IPS-18c (cell line): ENCODE measurements around the gene OR4X1.
"Not testable (repeated sequence)": the region's sequence is repeated elsewhere in the genome, so short reads cannot be mapped to it uniquely, and the experiment has no call there.

Source experiments
- H3K4me3 ChIP-seq: 2 replicates; pipeline ENCODE4 v1.7.0; 2013; ENCODE audit warnings: low read depth, mild to moderate bottlenecking, low read length, moderate library complexity; ENCODE audit not compliant: insufficient read depth
- H3K9me3 ChIP-seq: one replicate; pipeline ENCODE4 v1.6.1; 2013; ENCODE audit warnings: mild to moderate bottlenecking, low read length, moderate library complexity; ENCODE audit not compliant: control insufficient read depth, insufficient read depth

OR4X1 gene

GRCh38 chr11:48263423-48263911 lies at the start of gene OR4X1:
Gene OR4X1, plus strand, starts transcription at chr11:48263861. Its CDS starts 0 bp downstream, at chr11:48263861.
- H3K9me3 ChIP-seq, result peaks cover 6% of the 10 kb centered on the region

DNA sequence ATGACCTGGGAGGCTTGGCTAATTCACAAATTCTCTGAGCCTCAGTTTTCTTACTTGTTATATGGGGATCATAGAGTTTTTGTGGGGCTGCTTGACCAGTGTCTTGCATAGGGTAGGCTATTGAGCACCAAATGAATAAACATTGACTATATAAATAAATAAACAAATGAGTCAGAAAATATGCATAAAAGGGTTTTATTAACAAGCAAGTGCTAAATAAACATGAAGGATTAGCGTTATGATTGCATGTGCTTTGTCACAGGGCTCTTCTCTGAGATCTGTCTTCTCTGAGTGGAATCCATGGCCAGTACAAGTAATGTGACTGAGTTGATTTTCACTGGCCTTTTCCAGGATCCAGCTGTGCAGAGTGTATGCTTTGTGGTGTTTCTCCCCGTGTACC lies 47.2 kb upstream of the OR4X1 start, which contains the start of gene OR4B1:
Gene OR4B1, plus strand, starts transcription at position 301 of the 400 bp plus-strand sequence. Its CDS starts 0 bp downstream, at position 301.
- no peak within 1 kb of the TSS; the same call in 1 of the 2 replicates for H3K4me3 ChIP-seq
- H3K9me3 ChIP-seq, result peaks cover 19% of the 10 kb centered on the region

More at GRCh38 chr11:48263423-48263911, at the start of gene OR4X1:
- no peak within 1 kb of the TSS for H3K4me3 ChIP-seq

- no peak overlapping the region; the same call in 1 of the 2 replicates for H3K4me3 ChIP-seq
Measured at GRCh38 chr11:48228761-48229160, 34.9 kb upstream of the OR4X1 start.

DNA sequence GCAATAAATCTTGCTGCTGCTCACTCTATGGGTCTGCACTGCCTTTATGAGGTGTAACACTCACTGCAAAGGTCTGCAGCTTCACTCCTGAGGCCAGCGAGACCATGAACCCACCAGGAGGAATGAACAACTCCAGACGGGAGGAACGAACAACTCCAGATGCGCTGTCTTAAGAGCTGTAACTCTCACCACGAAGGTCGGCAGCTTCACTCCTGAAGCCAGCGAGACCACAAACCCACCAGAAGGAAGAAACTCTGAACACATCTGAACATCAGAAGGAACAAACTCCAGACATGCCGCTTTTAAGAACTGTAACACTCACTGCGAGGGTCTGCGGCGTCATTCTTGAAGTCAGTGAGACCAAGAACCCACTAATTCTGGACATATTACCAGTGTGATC lies 33.6 kb upstream of the OR4X1 start:
- H3K9me3 ChIP-seq, H3K4me3 ChIP-seq: not testable (repeated sequence)

More at GRCh38 chr11:48228761-48229160, 34.9 kb upstream of the OR4X1 start:
- peaks cover 9% of the 10 kb centered on the region for H3K9me3 ChIP-seq

GRCh38 chr11:48237727-48238126 lies 25.9 kb upstream of the OR4X1 start:
- H3K4me3 ChIP-seq, result no peak overlapping the region
- peaks cover 18% of the 10 kb centered on the region for H3K9me3 ChIP-seq

DNA sequence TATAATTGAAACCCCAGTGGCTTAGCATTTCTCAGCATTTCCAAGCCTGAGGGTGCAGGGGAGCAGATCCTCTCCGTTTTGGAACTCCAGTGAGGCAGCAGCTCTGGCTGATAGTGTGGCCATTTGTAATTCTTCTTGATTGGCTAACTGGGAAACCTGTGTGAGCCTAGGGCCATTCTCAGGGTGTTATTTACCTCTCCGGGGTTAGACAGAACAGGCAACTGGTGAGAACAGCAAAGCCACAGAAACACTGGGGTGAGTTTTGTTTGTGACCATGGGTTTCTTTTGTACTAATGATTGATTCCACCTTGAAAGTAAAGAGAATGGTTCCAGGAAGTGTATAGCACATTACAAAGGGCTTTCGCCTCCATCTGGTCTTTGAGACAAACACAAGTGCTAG lies 21.2 kb upstream of the OR4X1 start:
- peaks cover 8% of the 10 kb centered on the region for H3K9me3 ChIP-seq
- H3K4me3 ChIP-seq, result no peak overlapping the region

DNA sequence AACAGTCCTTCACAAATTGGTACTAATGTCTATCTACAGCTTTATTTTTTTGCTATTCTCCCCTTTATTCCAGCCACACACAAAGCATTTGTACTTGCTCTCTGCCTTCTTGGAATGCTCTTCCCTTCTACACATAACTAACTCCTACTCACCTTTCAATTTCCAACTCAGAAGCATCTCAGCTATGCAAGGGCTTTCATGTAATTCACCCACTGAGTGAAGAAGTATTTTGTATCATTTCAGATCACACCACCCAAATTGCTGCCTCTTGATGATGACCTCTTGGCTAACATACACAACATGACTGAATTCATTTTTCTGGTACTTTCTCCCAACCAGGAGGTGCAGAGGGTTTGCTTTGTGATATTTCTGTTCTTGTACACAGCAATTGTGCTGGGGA lies 18.9 kb upstream of the OR4X1 start, which contains the start of gene OR4X2:
Gene OR4X2, plus strand, starts transcription at position 301 of the 400 bp plus-strand sequence. Its CDS starts 0 bp downstream, at position 301.
- no peak within 1 kb of the TSS; the same call in 1 of the 2 replicates for H3K4me3 ChIP-seq
- peaks cover 8% of the 10 kb centered on the region for H3K9me3 ChIP-seq

DNA sequence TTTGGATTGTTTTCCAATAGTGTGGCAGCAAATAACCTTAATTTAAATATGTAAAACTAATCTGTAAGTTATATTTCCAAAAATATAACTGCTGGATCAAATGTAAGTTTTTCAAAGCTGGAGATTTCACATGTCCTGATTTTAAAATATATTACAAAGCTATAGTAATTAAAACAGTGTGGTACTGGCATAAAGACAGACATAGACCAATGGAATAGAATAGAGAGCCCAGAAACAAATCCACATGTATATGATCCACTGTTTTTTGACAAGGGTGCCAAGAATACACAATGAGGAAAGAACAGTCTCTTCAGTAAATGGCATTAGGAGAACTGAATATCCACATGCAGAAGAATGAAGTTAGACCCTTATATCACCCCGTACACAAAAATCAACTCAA lies 14.8 kb upstream of the OR4X1 start:
- H3K9me3 ChIP-seq, result no peaks in the 10 kb centered on the region
- H3K4me3 ChIP-seq, result no peak overlapping the region

- Histone ChIP-seq H3K9me3 (peaks cover 10% of the 10 kb centered on the region), H3K4me3 (no peak overlapping the region)
Measured at GRCh38 chr11:48261600-48261999, 2.1 kb upstream of the OR4X1 start.

DNA sequence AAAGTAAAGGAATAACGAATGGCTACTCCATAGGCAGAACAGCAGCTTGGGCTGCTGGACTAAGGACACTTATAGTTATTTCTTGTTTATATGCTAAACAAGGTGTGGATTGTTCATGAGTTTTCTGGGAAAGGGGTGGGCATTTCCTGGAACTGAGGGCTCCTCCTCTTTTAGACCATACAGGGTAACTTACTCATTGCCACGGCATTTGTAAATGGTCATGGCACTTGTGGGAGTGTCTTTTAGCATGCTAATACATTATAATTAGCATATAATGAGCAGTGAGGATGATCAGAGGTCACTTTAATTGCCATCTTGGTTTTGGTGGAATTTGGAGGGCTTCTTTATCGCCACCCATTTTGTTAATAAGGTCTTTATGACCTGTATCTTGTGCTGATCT lies 7.0 kb downstream of the OR4X1 start:
- no peak overlapping the region for H3K4me3 ChIP-seq
- H3K9me3 ChIP-seq, result peaks cover 7% of the 10 kb centered on the region

DNA sequence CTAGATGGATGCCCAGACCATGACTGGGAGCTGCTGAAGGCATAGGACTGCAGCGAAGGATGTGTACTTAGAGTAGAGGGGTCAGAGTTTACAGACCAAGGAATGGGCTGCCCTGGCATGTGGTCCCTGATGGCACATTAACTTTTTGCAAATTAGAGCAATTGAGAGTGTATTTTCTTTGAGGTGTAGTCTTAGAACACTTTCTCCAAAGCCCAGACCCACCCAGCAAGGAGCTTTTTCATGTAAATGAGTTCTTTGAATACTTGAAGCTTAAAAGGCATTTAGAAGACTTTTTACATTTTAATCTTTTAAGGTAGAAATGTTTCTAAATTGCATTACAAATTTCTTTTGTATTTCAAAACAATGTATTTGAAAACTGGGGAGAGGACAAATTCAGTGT lies 8.9 kb downstream of the OR4X1 start:
- Histone ChIP-seq H3K9me3 (peaks cover 5% of the 10 kb centered on the region), H3K4me3 (no peak overlapping the region)

GRCh38 chr11:48305923-48306322 lies 42.3 kb downstream of the OR4X1 start, which contains the start of gene OR4S1:
Gene OR4S1, plus strand, starts transcription at chr11:48306223. Its CDS starts 0 bp downstream, at chr11:48306223.
- H3K4me3 ChIP-seq, result no peak within 1 kb of the TSS; the same call in 1 of the 2 replicates
- peaks cover 6% of the 10 kb centered on the region for H3K9me3 ChIP-seq

DNA sequence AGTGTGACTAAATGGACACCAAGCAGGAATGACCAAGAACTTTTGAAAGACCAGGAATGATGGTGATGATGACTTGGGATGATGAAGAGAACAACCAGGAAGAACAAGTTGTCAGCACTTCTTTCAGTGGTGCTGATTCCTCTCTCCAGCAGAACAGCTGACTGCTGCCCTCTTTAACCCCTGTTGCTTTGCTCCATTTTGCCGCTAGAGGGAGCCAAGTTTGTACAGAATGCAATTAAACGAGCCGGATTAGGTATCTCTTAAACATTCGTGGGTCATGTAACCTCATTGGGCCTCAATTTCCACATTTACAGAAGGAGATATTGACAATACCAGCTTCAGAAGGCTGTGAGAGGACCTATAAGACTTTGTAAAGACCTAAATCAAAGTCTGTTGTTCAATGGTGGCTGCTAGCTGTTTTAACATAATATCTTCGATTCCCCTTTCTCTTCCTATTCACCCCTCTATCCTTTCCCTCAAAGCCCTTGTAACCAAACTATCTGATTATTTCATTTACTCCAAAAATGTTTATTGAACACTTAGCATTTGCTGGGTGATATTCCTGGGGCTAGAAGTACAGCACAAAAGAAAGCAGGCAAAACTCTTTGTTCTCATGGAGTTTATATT lies 44.2 kb downstream of the OR4X1 start:
- Histone ChIP-seq H3K9me3 (peaks cover 6% of the 10 kb centered on the region), H3K4me3 (no peak overlapping the region)

- H3K9me3 ChIP-seq, result not testable (repeated sequence)
Measured at GRCh38 chr11:48313590-48313989, 49.9 kb downstream of the OR4X1 start.

More at GRCh38 chr11:48313590-48313989, 49.9 kb downstream of the OR4X1 start:
- H3K4me3 ChIP-seq, result not testable (repeated sequence)
